A673 (cell line): ENCODE data around the gene GXYLT1.

ENCODE experiments used
- CTCF ChIP-seq: fragments of 300-800, 200-600 bp; sonication (generic); conservative IDR thresholded peaks from 2 replicates; pipeline ENCODE4 v1.5.1; 2017; ENCODE audit warnings: low read depth, mild to moderate bottlenecking, antibody characterized with exemption, low read length, moderate library complexity, mixed read lengths
- EZH2 ChIP-seq: fragments of 200-600 bp; sonication (generic); IDR thresholded peaks from 2 replicates; pipeline ENCODE4 v1.6.1; 2017; ENCODE audit warnings: borderline replicate concordance, low read depth, mild to moderate bottlenecking, mixed read lengths, antibody characterized with exemption, low read length; ENCODE audit not compliant: poor library complexity, severe bottlenecking

GRCh38 chr12:42173961-42174521 is 29.4 kb upstream of the GXYLT1 start:
- TF ChIP-seq CTCF (no peak), EZH2 (no peak)
